Stimulated activated CD4-positive, alpha-beta T cell treated with anti-CD3 and anti-CD28 coated beads, TNF-alpha, amount 100 ng/mL, for 4 hours (primary cell): ENCODE data around the gene APBB1.

ENCODE experiments used
- DNase-seq, 3 experiments: peaks; one replicate each; pipeline ENCODE4 v3.0.0-alpha.2; 2020; ENCODE audit warnings: low read depth in 3 of 3

The APBB1 gene

DNA sequence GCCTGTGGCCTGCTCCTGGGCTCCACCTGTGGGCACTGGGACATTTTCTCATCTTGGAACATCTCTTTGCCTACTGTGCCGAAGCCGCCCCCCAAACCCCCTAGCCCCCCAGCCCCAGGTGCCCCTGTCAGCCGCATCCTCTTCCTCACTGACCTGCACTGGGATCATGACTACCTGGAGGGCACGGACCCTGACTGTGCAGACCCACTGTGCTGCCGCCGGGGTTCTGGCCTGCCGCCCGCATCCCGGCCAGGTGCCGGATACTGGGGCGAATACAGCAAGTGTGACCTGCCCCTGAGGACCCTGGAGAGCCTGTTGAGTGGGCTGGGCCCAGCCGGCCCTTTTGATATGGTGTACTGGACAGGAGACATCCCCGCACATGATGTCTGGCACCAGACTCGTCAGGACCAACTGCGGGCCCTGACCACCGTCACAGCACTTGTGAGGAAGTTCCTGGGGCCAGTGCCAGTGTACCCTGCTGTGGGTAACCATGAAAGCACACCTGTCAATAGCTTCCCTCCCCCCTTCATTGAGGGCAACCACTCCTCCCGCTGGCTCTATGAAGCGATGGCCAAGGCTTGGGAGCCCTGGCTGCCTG is 27.3 kb downstream of the APBB1 start:
- DNase-seq, result no peak

DNA sequence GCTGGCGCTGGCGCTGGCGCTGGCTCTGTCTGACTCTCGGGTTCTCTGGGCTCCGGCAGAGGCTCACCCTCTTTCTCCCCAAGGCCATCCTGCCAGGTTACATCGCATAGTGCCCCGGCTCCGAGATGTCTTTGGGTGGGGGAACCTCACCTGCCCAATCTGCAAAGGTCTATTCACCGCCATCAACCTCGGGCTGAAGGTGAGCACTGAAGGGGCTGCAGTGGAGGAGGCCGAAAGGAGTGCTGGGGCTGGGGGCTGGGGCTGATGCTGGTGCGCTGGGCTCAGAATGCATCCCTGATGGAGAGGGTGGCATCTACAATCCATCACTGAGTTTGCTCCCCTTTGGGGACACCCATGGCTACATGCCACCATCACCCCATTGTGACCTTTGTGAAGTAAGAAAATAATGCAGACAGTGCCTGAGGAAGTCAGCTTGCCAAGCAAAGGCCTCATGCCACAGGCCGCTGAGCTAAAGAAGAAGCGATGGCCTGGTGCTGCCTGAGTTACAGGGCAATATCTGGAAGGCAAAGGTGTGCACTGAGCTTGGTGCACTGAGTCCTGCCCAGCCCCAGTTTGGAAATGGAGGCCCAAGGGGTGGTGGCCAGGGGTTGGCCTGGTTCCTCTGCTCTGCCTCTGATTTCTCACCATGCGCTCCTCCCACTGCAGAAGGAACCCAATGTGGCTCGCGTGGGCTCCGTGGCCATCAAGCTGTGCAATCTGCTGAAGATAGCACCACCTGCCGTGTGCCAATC is 28.0 kb downstream of the APBB1 start:
- DNase-seq, result no peak

DNA sequence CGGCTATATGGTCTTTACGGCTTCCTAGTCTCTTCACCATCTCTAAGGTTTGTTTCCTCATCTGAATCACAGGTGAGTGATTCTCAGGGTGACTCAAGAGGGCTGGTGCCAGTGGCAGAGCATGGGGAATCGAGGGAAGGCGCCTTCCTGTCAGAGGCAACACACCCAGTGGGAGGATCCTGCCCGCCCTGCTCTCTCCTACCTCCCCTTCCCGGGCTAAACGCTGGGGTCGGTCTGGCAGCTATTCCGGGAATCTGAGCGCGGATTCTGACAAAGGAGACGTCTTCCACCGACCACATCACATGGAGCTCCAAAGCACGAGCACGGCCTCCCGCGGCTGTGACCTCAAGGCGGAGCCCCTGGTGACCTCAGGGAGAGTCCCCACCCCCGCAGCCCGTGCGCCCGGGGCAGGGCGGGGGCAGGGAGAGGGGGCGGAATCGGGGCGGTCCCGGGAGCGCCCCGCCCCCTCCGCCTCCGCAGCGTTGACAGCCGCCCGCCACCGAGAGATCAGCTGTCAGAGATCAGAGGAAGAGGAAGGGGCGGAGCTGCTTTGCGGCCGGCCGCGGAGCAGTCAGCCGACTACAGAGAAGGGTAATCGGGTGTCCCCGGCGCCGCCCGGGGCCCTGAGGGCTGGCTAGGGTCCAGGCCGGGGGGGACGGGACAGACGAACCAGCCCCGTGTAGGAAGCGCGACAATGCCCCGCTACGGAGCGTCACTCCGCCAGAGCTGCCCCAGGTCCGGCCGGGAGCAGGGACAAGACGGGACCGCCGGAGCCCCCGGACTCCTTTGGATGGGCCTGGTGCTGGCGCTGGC is 28.8 kb downstream of the APBB1 start, which contains the start of gene SMPD1:
Gene SMPD1, plus strand, starts transcription at position 570 of the 813 bp plus-strand sequence. Its CDS starts 125 bp downstream, at position 695.
- peak; percentile 89 to 95 (median 93) for DNase-seq

DNA sequence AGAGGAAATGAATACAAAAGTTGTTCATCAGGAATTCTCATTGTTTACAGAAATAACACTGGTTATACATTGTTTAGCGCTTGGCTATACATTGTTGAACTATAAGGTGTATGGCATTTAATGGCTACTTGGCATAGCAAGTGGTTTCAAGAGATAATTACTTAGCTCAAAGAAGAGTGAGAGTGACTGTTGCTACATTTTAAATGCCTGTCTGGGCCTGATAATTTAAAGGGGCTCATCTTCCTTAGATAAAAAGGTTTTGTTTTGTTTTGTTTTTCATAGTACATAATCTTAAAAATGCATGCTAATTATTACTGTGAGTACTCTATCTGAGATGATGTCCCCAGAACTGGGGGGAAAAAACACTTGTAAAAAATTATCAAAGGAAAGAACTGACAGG is 30.1 kb downstream of the APBB1 start:
- no peak for DNase-seq

DNA sequence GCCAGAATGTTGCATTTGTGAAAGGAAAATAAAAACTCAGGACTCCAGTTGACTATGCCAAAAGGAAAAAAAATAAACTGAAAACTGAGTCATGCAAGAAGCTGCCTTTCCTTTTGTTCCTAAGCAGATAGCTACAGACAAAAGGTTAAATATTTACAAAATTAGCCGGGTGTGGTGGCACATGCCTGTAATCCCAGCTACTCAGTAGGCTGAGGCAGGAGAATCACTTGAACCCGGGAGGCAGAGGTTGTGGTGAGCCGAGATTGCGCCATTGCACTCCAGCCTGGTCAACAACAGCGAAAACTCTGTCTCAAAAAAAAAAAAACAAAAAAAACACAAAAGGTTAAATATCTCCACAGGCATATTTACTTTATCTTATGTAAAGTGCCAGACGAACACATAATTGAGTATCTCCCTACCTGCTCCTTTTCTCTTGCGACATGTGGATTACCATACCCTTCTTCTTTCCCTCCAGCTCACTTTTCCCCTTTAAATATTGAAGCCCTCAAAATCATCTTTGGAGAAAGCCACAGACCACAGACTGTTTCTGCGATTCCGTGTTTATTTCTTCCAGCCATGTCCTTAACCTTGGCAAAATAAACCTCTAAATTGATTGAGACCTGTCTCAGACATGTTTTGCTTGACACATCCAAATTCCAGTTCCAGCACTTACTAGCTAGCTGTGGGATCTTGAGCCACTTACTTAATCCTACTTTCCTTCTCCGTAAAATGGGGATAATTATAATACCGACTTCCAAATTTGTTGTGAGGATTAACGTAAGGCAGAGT is 30.9 kb downstream of the APBB1 start:
- no peak for DNase-seq

DNA sequence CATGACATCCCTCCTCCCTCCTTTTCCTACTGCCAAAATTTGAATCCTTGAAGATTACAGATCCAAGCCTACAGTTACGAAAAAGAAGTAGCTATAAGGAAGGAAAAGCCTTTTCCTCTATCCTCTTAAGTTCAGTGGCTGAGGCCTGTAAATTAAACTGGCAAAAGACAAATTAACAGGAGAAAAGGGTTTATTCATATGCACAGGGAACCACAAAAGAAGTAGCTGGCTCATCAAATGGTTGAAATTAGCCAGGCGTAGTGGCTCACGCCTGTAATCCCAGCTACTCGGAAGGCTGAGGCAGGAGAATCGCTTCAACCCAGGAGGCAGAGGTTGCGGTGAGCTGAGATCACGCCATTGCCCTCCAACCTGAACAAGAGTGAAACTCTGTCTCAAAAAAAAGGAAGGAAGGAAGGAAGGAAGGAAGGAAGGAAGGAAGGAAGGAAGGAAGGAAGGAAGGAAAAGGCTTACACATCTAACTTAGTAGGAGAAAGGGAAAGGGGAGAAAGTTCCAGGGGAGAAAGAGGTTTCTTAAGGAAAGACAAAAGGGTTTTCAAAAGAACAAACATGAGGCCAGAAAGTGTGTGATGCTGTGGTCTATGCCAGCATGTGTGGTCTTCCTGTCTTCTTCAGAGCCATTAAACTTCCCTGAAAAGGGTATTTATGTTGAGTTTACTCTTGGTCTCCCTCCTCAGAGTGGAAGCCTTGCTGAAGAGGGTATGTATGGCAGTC is 33.7 kb downstream of the APBB1 start:
- DNase-seq, result no peak

DNA sequence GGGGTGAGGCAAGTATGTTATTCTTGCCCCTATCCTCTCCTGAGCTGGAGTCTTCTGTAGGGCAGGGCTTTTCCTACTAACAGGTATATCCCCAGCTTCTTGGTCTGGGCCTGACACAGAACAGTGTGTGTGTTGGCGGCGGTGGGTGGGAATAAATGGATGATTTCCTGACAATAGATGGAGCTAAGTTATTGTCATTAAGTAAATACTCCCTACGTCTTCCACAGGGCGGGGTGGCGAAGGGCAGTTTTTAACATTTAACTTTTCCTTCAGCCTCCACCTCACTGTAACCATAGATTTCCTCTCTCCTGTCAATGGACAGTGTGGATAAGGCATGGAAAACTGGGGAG is 40.3 kb downstream of the APBB1 start:
- DNase-seq, result no peak

DNA sequence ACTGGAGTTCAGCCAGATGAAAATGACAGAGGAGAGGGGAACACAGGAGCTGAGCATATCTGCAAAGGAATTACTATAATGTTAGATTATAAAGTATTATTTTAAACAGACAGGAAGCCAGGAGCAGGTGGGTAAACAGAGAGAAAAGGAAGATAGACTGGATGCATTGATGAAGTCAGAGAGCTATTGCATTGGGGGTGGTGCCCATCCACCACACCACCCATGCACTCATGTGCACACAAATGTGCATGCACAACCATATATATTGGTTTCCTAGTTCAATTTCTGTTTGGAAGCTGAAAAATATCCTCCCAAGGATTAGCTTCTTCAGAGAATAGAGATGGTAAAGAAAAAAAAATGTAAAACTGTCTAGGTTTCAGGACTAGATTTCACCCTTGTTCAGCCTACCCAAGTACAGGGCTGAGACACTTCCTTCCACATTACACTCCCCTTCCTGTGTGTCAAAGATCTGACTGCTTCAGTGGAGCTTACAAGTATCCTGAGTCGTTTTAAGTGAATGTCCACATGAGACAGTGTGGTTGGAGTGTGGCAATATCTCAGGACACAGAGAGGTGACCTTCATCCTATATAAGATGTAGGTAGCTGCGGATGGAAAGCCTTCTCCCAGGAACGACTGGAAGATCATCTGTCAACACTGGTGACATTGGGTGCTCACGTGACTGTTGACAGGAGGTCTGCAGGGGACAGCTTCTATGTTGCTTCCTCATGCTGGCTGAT is 40.8 kb downstream of the APBB1 start:
- DNase-seq, result no peak

DNA sequence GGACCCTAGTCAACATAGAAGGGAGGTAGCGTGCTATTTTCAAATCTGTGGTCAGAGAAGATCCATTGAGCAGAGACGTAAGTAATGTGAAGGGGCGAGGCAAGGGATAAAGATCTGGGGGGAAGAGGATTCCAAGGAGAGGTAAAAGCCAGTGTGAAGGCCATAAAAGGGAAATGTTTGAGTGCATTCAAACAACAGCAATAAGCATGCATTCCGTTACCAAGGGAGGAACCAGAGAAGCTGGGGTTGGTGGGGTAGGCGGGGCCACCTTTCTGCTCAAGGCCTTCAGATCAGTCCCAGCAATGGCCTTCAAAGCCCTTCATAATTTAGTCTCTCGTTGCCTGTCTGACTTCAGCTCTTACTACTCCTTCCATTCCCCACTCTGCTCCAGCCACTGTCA is 47.1 kb downstream of the APBB1 start:
- no peak for DNase-seq

DNA sequence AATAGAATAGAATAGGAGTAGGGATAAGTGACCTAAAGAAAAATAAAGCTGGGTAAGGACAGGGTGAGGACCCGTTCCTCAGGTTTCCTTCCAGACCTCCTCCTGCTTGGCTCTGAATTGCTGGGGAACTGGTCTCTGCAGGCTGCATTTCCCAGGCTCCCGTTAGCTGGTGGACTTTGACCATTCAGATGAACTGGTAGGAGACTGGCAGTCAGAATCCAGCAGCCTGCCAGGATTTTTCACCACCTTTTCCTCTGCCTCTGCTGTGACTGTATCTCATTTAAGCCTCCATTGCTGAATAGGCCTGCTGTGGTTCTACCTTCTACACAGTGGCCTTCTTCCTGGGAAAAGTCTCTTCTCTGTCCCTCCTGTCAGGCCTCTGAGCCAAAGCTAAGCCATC is 53.2 kb downstream of the APBB1 start:
- DNase-seq, result no peak

DNA sequence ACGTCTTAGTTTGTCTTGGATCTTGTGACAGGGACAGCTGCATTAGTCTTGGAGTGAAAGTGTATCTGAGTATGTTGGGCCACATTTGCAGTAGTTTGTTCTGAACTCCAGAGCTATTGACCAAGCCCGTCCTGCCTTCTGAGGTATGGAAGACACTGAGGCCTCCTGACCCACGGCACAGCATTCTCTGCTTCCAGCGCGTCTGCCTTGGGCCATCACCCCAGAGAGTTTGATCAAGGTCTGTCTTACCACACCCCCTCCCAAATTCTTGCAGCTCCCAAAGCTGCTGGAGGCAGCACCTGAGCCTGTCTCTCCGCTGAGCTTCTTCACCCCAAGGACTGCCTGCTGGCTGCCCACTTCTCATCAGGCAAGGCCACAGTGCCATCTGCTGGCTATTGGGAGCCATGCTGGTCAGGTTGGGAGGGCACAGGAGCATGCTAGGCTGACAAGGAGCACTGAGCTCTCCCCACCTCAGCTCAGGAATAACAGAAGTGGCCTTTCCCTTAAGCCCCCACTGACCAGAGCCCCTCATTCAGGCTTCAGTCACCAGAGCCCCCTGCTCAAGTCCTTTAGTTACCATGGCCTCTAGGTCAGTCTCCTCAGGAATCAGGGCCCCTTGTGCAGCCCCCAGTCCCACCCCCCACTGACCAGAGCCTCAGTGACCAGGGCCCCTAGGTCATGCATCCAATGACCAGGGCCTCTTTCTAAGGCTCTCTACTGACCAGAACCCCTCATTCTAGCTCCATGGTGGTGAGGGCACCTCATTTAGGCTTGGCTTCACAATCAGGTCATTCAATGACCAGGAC is 55.8 kb downstream of the APBB1 start:
- peak; percentile 25 to 48 (median 27) for DNase-seq

DNA sequence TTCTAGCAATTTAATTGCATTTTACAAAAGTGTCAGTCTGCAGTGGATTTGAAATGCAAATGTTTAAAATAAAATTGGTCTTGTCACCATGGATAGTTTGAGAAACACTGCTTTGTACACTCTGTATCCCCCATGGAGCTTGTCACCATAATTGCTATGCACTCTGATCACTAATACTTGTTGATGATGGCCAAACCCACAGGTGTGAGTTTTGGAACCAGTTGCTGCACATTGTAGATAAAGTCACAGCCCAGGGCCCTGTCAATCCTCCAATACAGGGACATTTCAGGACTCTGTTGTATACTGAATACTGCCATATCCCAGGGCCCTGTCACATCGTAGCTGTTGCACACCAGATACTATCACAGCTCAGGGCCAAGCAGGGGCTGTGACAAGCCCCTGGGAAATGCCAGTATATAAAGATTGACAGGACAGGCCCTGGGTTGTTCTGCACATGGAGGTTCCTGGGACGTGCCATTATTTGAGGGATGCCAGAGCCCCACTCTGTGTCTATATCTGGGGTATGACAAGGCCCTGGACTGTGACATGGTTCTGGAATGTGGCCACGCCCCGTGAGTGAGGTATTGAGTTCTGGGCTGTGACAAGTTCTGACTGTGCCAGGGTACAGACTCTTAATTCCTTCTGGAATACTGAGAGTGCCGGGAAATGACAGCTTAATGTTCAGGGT is 56.6 kb downstream of the APBB1 start:
- DNase-seq, result no peak

DNA sequence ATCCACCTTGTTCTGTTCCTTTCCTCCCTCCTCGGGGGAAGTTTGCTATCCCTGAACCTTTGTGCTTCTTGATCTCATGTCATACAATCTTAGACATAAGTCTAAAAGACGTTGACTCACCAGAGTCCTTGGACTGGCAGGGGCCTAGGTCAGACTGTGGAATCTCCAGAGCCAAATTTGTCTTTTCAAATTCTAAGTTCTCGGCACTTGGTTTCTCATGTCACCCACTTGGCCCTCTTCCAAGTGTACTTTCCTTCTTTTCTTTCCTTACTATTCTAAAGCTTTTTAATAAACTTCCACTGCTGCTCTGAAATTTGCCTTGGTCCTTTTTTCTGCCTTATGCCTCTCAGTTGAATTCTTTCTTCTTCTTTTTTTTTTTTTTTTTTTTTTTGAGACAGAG is 58.7 kb downstream of the APBB1 start:
- DNase-seq, result no peak

DNA sequence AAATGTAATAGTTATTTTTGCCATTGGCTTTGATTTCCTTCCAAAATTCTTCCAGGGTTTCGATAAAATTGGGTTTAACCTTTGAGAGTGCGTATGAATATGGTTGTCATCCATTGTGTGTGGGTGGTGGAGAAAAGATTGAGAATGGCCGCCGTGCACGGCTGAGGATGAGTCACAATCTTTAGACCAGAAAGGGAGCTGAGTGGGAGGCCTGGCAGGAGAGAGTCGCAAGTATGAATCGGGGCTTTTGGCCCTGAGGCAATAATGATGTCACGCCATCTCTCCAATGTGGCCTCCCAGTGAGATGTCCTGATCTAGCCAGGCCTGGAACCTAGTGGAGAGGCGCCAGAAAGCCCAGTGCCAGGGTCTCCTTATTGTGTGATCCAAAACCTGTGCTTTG is 61.7 kb downstream of the APBB1 start:
- no peak for DNase-seq

DNA sequence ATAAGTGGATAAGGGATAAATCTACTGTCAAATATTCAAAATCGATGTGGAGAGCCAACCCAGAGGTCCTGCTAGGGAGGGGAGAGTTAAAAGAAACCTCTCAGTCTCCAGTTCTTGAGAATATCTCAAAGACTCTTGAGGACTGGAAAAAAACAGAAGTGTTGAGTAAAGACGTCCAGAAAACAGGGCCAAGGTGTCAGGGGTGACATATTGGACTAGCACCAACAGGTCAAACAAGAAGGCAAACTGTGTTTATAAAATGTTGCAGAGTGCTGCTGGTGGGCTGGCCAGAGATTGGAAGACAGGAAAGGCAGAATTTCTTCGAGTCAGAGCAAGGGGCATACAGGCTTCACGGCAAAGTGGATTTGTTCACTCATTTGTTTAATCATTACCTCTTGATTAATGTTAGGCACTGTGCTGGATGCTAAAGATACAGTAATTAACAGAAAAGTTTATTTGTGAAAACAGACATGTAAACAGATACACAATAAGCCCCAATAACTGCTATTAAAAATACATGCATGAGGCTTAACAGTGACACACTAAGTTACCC is 62.3 kb downstream of the APBB1 start:
- no peak for DNase-seq

DNA sequence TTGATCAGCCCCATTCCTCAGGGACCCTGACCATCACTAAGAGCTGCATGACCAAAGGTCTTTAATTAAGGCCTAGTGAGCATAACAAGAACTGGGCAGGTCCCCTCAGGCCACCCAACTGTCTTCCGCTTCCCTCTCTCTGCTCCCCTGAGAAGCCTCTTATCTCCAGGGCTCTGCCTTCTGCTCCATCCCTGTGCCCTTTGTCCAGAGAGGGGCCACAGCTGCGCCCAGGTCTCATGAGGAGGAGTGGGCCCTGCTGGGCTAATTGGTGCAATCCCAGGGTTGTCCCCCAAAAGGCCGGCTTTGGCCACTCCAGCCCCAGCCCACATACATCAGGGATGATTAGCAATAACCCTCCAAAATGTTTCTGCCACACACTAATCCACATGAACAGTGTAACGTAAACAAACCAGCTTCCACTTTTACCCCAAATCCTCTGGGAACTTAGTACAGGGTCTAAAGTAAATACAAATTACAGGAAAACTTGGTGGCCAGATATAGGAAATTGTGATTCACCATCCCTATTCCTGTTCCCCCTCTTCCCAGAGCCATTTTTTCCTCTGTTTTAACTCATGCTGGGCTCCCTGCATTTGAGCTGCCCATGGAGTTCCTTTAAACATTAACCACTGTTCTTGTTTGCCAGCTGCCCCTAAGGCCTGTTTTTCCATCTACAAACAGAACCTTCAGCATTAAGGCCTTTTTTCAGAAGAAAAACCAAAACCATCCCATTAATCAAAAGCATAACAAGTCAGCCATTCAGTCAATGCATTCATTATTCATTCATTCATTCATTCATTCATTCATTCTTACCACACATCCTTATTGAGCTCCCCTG is 64.0 kb downstream of the APBB1 start:
- DNase-seq, result no peak

DNA sequence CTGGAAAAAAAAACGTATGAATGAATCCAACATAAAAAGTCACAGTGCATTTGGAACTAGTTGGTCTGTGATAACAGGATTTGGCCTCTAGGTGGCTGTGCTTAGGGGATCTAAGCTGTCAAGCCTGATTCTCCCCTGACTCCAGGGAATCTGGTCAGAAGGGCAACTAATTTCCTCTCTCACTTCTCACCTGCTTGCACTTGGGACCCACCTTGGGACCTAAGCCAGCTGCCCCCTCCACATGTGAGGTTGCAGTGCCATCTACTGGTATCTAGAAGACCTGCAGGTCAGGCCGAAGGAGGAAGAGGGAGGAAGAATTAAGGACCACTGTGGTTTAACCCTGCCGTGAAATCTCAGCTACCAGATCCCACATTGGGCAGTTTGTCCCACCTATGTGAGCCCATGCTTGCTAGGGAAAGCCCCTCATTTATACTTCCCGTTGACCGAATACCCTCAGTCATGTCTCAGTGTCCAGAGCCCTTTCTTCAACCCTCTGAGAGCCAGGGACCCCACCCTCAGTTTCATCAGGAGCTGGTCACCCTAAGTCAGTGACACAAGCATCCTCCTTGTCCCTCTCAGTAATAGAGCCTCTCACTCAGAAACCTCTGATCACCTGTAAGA is 65.4 kb downstream of the APBB1 start:
- peak; percentile 15 to 22 (median 18) for DNase-seq
